K562 (cell line): Measurements from ENCODE around the gene VPS33B. TPM values are rescaled to one million over a fixed set of nuclear protein-coding genes. Genes with fewer than 3 reads are reported as not detected.

Experiments
- BHLHE40 ChIP-seq: IDR thresholded peaks from 2 replicates; pipeline ENCODE4 v1.6.1; 2011; ENCODE audit warnings: low read length, improper control_type of control experiment
- ESRRA ChIP-seq: fragments of 450-650 bp; IDR thresholded peaks from 2 replicates; pipeline ENCODE4 v1.6.1; 2014; ENCODE audit warnings: low read depth, mild to moderate bottlenecking, moderate library complexity, borderline replicate concordance
- EZH2 ChIP-seq: IDR thresholded peaks from 2 replicates; pipeline ENCODE4 v1.6.1; 2012; ENCODE audit warnings: low read depth, mild to moderate bottlenecking, inconsistent platforms, low read length, borderline replicate concordance
- FOXA3 ChIP-seq, 2 experiments: fragments of 450-650 bp in 1 of 2; sonication (generic) in 1 of 2; formaldehyde crosslinking; IDR thresholded peaks in 1 of 2; conservative IDR thresholded peaks in 1 of 2; 2 replicates each; pipeline versions ENCODE4 v1.4.0 to v1.8.0; 2020 to 2022; ENCODE audit warnings: mild to moderate bottlenecking in 2 of 2, missing genetic modification reagents in 1 of 2
- HMG20A ChIP-seq: fragments of 450-650 bp; formaldehyde crosslinking; conservative IDR thresholded peaks from 2 replicates; pipeline ENCODE4 v1.4.0; 2020; ENCODE audit warnings: mild to moderate bottlenecking, mixed read lengths
- KLF6 ChIP-seq: fragments of 250-450 bp; sonication (Bioruptor Pico); IDR thresholded peaks from 2 replicates; pipeline ENCODE4 v1.4.0; 2020; ENCODE audit warnings: mild to moderate bottlenecking, moderate library complexity, borderline replicate concordance
- MECOM ChIP-seq: fragments of 250-450 bp; sonication (Bioruptor Pico); IDR thresholded peaks from 2 replicates; pipeline ENCODE4 v1.8.0; 2022; ENCODE audit warnings: inconsistent platforms
- NELFE ChIP-seq: IDR thresholded peaks from 2 replicates; pipeline ENCODE4 v1.6.1; 2011; ENCODE audit warnings: mild to moderate bottlenecking; ENCODE audit not compliant: insufficient read depth, insufficient read length
- POLR2H ChIP-seq: IDR thresholded peaks from 2 replicates; pipeline ENCODE4 v1.6.1; 2016; ENCODE audit warnings: missing genetic modification characterization, low read depth, mild to moderate bottlenecking, control low read depth, missing compliant biosample characterization, moderate library complexity
- POLR3G ChIP-seq: IDR thresholded peaks from 2 replicates; pipeline ENCODE4 v1.6.1; 2011; ENCODE audit not compliant: insufficient read length, insufficient replicate concordance; ENCODE audit errors: extremely low read depth
- RBM34 ChIP-seq: fragments of 200-400 bp; formaldehyde crosslinking; IDR thresholded peaks from 2 replicates; pipeline ENCODE4 v1.6.1; 2018; ENCODE audit warnings: low read length, borderline replicate concordance; ENCODE audit not compliant: insufficient read depth
- SIX5 ChIP-seq, 2 experiments: IDR thresholded peaks; 2 replicates each; pipeline ENCODE4 v1.6.1; 2011; ENCODE audit warnings: low read length in 2 of 2, borderline replicate concordance in 1 of 2, low read depth in 1 of 2, mild to moderate bottlenecking in 1 of 2, moderate library complexity in 1 of 2; ENCODE audit not compliant: insufficient read depth in 1 of 2
- TBP ChIP-seq: optimal IDR thresholded peaks from 2 replicates; pipeline ENCODE3; 2011; ENCODE audit warnings: low read depth, low read length, improper control_type of control experiment
- TSC22D4 ChIP-seq: fragments of 450-650 bp; IDR thresholded peaks from 2 replicates; pipeline ENCODE4 v1.6.1; 2016; ENCODE audit warnings: missing genetic modification characterization, missing biosample characterization, control low read depth
- WHSC1 ChIP-seq: IDR thresholded peaks from one replicate; pipeline ENCODE4 v1.6.1; 2012; ENCODE audit warnings: low read length, control low read depth, inconsistent platforms
- XRCC3 ChIP-seq: fragments of 450-650 bp; IDR thresholded peaks from 2 replicates; pipeline ENCODE4 v1.6.1; 2017; ENCODE audit warnings: mild to moderate bottlenecking, moderate library complexity
- ZBTB1 ChIP-seq: sonication (generic); formaldehyde crosslinking; IDR thresholded peaks from 2 replicates; pipeline ENCODE4 v1.8.1; 2023; ENCODE audit warnings: missing genetic modification reagents, low read depth, mild to moderate bottlenecking, borderline replicate concordance
- ZNF174 ChIP-seq: fragments of 250-450 bp; sonication (Bioruptor Pico); IDR thresholded peaks from 2 replicates; pipeline ENCODE4 v1.4.0; 2020; ENCODE audit warnings: mild to moderate bottlenecking
- ZNF224 ChIP-seq: sonication (generic); formaldehyde crosslinking; IDR thresholded peaks from 2 replicates; pipeline ENCODE4 v1.8.0; 2022; ENCODE audit warnings: mild to moderate bottlenecking, missing genetic modification reagents
- ZNF431 ChIP-seq: sonication (generic); formaldehyde crosslinking; IDR thresholded peaks from 2 replicates; pipeline ENCODE4 v1.8.0; 2022; ENCODE audit warnings: mild to moderate bottlenecking, missing genetic modification reagents
- ZNF668 ChIP-seq: fragments of 250-450 bp; sonication (Bioruptor Pico); IDR thresholded peaks from 2 replicates; pipeline ENCODE4 v1.8.0; 2022; ENCODE audit warnings: mild to moderate bottlenecking, inconsistent platforms
- ZNF696 ChIP-seq: fragments of 250-450 bp; sonication (Bioruptor Pico); conservative IDR thresholded peaks from 2 replicates; pipeline ENCODE4 v1.4.0; 2020; ENCODE audit warnings: mild to moderate bottlenecking, moderate library complexity
- polyA plus RNA-seq, 8 experiments: library from polyadenylated mRNA; depleted of rRNA in 4 of 8; stranded (reverse) in 5 of 8; unstranded in 3 of 8; fragments of >200 nt; fragmentation: Nextera tagmentation in 2 of 8; fragmentation: Illumina TruSeq in 1 of 8; extraction: Ambion mirVana in 2 of 8; extraction: Trizol in 1 of 8; gene quantifications; 2 replicates each; pipeline versions ENCODE4 v1.2.1 to v1.2.3, GENCODE V29; 2011 to 2014; ENCODE audit warnings: inconsistent platforms in 1 of 8, missing spikeins in 1 of 8
- total RNA-seq, 7 experiments: library from RNA; depleted of rRNA in 6 of 7; stranded (reverse); fragments of >200 nt in 6 of 7; fragmentation: Illumina TruSeq in 2 of 7; extraction: Trizol in 2 of 7; gene quantifications; 2 replicates each; pipeline versions ENCODE4 v1.2.1 to v1.2.3, GENCODE V29; 2011 to 2021; ENCODE audit warnings: low replicate concordance in 1 of 7
- TF ChIP-seq, protein P1 (sequence below), 2 experiments: fragments of 450-650 bp in 1 of 2; sonication (generic) in 1 of 2; formaldehyde crosslinking; conservative IDR thresholded peaks; 2 replicates each; pipeline versions ENCODE4 v1.4.0 to v1.8.1; 2020 to 2022; ENCODE audit warnings: mild to moderate bottlenecking in 1 of 2, missing genetic modification reagents in 1 of 2
- TF ChIP-seq, protein P2 (sequence below): fragments of 200-800 bp; sonication (Bioruptor generic); IDR thresholded peaks from 2 replicates; pipeline ENCODE4 v1.6.1; 2017; ENCODE audit warnings: missing genetic modification characterization, missing compliant biosample characterization
- TF ChIP-seq, protein P3 (sequence below): fragments of 250-450 bp; sonication (Bioruptor Pico); IDR thresholded peaks from 2 replicates; pipeline ENCODE4 v1.4.0; 2020; ENCODE audit warnings: mild to moderate bottlenecking

The VPS33B gene
- total and polyA plus RNA-seq, 9 of the 15 experiments (the other 6 are each of a cell fraction or from before 2014, with no cell fraction given), result 9.4 to 25.5 (median 14.8) TPM

DNA sequence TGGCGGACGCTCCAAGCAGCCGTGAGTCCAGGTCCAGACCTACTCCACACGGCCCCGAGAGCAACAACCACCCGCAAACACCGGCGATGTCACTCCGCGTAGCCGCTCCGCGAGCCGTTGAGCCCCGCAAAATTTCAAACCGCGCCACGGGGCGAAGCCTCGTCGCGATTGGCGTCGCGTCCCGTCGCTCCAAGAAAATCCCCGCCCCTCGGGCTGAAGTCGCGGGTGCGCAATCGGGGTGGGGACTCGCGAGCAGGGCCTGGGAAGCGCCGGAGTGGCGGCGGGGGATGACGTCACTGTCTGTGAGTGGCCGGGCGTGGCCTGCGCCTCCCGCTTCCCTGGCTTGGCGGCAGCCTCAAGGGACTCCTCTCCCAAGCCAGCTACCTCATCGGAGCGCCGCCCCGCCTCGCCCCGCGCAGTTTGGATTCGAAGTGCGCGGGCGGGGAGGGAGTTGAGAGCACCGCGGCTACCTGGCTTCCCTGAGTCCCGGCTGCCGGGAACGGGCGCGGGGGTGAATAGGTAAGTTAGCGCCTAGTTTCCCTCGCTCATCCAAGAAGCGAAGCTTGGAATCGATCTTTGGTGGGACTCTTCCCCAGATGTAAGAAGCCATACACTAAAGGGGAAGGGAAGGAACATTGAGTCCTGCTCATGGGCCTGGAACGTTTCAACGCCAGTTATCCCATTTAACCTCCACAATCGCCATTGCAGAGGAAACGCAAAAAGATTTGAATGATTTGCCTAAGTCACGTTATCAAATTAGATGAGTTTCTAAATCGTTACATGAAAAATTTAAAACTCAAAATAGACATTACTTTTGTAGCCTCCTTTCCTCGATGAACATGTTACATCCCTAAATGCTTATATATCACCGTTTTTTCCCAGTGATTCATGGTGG, 27.7 kb downstream of the VPS33B start, which contains the start of gene PRC1 (continued):
- TF ChIP-seq, protein P1, sequence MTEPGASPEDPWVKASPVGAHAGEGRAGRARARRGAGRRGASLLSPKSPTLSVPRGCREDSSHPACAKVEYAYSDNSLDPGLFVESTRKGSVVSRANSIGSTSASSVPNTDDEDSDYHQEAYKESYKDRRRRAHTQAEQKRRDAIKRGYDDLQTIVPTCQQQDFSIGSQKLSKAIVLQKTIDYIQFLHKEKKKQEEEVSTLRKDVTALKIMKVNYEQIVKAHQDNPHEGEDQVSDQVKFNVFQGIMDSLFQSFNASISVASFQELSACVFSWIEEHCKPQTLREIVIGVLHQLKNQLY (CRISPR knock-in tag; conservative IDR thresholded peaks at IDR 0.05), result no peak
- TF ChIP-seq ZNF174 (CRISPR knock-in tag) (no peak), MECOM (CRISPR knock-in tag) (no peak), WHSC1 (no peak), KLF6 (CRISPR knock-in tag) (peak; percentile 51; the same call in 1 of the 2 replicates), SIX5 (IDR thresholded peaks at IDR 0.05; ENCODE audit: borderline replicate concordance in 1 of 2, insufficient read depth in 1 of 2, low read depth in 1 of 2, low read length in 2 of 2) (no peak), EZH2 (no peak), TBP (peak; percentile 80), POLR3G (no peak), FOXA3 (CRISPR knock-in tag; conservative IDR thresholded peaks at IDR 0.05 in 1 of 2, IDR thresholded peaks at IDR 0.05 in 1 of 2) (no peak), BHLHE40 (no peak), NELFE (no peak), ESRRA (peak; percentile 66), ZBTB1 (CRISPR knock-in tag) (peak; percentile 94; the same call in 1 of the 2 replicates), ZNF696 (CRISPR knock-in tag) (no peak), XRCC3 (no peak), TSC22D4 (no peak), ZNF668 (CRISPR knock-in tag) (no peak), ZNF224 (CRISPR knock-in tag) (0 out of 2 replicates have a peak, but pooled peaks have one; percentile 50), RBM34 (no peak), POLR2H (peak; percentile 92), HMG20A (CRISPR knock-in tag) (no peak), ZNF431 (CRISPR knock-in tag) (no peak; the same call in 1 of the 2 replicates)
- TF ChIP-seq, protein P2, sequence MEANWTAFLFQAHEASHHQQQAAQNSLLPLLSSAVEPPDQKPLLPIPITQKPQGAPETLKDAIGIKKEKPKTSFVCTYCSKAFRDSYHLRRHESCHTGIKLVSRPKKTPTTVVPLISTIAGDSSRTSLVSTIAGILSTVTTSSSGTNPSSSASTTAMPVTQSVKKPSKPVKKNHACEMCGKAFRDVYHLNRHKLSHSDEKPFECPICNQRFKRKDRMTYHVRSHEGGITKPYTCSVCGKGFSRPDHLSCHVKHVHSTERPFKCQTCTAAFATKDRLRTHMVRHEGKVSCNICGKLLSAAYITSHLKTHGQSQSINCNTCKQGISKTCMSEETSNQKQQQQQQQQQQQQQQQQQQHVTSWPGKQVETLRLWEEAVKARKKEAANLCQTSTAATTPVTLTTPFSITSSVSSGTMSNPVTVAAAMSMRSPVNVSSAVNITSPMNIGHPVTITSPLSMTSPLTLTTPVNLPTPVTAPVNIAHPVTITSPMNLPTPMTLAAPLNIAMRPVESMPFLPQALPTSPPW (CRISPR knock-in tag), result peak; percentile 73
- TF ChIP-seq, protein P3, sequence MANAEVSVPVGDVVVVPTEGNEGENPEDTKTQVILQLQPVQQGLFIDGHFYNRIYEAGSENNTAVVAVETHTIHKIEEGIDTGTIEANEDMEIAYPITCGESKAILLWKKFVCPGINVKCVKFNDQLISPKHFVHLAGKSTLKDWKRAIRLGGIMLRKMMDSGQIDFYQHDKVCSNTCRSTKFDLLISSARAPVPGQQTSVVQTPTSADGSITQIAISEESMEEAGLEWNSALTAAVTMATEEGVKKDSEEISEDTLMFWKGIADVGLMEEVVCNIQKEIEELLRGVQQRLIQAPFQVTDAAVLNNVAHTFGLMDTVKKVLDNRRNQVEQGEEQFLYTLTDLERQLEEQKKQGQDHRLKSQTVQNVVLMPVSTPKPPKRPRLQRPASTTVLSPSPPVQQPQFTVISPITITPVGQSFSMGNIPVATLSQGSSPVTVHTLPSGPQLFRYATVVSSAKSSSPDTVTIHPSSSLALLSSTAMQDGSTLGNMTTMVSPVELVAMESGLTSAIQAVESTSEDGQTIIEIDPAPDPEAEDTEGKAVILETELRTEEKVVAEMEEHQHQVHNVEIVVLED (CRISPR knock-in tag), result peak; percentile 62
